Medulla oblongata (tissue), 1 donor: ENCODE data around the gene MPC1.
"Not testable (repeated sequence)": the region's sequence is repeated elsewhere in the genome, so short reads cannot be mapped to it uniquely, and the experiment has no call there.

ENCODE experiments used
- DNase-seq: peaks from one replicate; pipeline ENCODE4 v3.0.0-alpha.2; 2015; ENCODE audit errors: extremely low spot score

Gene MPC1

GRCh38 chr6:166381381-166381732 is 1.4 kb downstream of the MPC1 start:
- DNase-seq: no peak

DNA sequence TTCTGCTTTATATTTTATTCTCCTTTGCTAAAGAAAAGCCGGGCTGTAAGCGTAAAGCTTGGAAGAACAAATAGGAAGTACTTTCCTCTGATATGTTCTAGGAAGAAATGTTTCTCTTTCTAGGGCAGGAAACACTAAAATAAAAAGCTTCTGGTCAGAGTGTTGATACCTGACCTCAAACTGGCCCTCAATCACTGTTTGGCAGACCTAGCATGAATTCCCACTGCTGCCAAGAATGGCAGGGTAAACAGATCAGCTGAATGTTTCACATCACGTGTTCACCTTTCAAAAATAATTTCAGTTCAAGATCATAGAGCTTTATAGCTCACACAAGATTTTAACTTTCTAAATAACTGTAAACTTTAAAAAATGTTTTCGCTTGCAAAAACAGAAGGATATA is 2.9 kb downstream of the MPC1 start:
- DNase-seq: no peak

- DNase-seq: no peak
Observed at GRCh38 chr6:166379103-166379586, 3.6 kb downstream of the MPC1 start.

DNA sequence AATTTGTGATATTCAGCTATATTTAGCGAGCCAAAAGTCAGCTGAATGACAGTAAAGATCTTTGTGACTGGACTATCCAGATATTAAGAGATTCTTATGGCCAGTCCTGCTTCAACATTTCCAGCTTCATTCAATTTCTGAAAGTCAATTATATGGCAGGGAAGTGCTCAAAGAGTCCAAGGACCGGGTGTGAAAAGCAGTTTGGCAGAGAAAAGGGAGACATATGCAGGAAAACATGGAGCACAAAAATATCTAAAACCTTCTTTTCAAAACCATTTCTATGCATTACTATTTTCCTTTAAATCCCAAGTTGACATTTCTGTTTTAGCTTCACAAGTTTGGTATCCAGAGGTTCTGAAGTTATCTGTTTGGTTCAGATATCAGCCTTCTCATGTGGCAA is 5.0 kb downstream of the MPC1 start:
- DNase-seq: no peak

- DNase-seq: no peak
Observed at GRCh38 chr6:166375013-166375412, 7.7 kb downstream of the MPC1 start.

- DNase-seq: no peak
Observed at GRCh38 chr6:166370489-166370888, 12.3 kb downstream of the MPC1 start.

DNA sequence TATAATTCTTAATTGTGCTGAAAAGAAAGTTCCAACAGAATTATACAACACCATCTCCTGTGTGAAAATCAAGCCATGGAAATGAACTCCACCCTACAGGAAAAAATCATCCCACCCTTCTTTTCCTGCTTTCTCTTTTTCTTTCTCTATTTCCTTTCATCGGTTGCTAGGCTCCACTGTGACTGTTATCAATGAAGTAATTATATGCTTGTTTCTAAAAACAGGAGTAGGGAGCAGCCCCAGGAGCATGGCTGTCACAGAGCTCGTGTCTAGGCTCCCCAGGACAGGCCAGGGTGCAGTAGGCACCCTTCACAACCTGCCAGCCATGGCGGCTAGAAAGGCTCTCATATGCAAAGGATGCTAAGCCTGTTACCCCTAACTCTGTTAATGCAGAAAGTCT is 13.0 kb downstream of the MPC1 start:
- DNase-seq: no peak

DNA sequence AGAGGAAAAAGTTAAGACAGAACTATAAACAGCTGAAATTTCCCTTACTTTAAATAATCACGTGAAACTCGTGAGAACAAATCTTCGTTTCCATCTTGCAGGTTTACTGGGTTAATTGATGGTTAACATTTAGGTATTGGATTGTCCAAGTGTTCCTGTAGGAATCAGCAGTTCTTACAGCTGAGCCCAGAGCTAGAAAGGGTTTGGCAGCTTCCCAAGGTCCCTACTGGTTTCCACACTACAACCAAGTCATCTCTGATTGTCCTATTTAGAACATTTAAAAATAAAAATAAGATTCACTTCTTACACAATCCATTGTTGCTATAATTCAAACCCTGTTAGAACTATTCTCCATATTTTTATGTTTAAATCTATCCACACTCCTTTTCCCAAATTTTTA is 15.8 kb downstream of the MPC1 start:
- no peak for DNase-seq

DNA sequence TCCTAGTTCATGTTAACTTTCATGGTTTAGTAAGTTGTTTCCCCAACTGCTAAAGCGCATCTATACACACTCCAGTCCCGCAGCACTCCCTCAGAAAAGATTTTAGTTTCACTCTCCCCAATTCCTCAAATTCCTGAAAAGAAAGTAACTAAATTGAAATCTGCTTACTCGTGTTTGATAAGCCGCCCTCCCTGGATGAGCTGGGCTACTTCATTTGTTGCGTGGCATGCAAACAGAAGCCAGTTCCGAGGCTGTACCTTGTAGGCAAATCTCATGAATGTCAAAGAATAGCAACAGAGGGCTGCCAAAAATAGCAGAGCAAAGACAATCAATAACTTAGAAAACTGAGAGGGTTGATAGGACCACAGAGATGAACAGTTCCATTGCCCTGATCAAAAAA is 16.9 kb downstream of the MPC1 start:
- no peak for DNase-seq

- DNase-seq: peak; percentile 66
Observed at GRCh38 chr6:166365221-166365620, 17.5 kb downstream of the MPC1 start.

DNA sequence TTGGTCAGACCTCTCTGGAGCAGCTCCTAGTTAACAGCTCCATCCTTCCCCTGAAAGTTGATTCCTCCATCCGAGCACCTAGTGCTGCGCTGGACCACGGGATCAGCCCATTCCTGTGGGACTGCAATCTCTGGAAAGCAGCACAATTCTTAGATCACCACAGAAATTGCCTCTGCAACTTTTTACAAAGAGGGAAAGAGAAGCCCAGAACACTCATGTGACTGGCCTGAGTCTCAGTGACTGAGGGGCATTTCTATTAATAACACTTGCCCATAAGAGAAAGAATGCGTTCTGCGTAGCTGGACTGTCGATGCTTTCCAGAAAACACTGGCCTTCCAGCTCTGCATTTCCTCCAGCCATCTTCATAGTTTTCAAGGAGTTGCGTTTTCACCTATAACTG is 18.3 kb downstream of the MPC1 start:
- peak; percentile 80 for DNase-seq

GRCh38 chr6:166362427-166362826 is 20.3 kb downstream of the MPC1 start:
- DNase-seq: not testable (repeated sequence)

DNA sequence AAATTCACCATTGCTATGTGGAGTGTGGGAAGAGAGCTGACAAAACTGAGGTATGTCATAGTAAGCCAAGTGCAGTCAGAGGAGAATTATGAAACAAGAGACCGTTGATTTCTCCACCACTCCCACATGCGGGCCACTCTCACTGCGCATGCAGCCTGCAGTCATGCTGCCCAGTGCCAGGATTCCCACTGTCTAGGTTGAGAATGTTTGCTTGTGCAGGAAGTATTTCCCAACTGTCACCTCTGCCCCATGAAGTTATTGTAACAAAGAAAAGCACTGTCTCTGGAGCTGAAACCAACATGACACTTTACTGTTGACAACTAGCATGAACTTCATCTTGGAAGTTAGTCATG is 21.7 kb downstream of the MPC1 start:
- DNase-seq: no peak

- no peak for DNase-seq
Observed at GRCh38 chr6:166360243-166361076, 22.3 kb downstream of the MPC1 start.

GRCh38 chr6:166355552-166355951 is 27.2 kb downstream of the MPC1 start:
- no peak for DNase-seq

- no peak for DNase-seq
Observed at GRCh38 chr6:166354965-166355364, 27.8 kb downstream of the MPC1 start.

GRCh38 chr6:166354143-166354542 is 28.6 kb downstream of the MPC1 start:
- DNase-seq: no peak

DNA sequence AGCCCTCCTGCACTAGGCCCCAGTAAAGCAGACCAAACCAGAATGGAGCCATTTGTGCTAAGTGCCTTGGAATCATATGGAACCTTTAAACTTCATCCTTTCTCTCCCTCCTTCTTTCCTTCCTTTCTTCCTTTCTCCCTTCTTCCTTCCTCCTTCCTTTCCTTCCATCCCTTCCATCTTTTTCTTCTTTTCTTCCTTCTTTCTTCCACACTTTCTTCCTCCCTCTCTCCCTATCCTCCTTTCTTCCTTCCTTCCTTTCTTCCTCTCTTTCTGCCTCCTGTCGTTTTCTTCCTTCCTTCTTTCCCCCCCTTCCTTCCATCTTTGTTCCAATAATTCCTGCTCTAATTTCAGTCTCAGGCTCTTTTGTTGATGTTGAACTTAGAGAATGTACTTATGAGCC is 29.2 kb downstream of the MPC1 start:
- DNase-seq: no peak

- DNase-seq: no peak
Observed at GRCh38 chr6:166352923-166353322, 29.8 kb downstream of the MPC1 start.

GRCh38 chr6:166351715-166352285 is 30.9 kb downstream of the MPC1 start:
- peak; percentile 79 for DNase-seq

DNA sequence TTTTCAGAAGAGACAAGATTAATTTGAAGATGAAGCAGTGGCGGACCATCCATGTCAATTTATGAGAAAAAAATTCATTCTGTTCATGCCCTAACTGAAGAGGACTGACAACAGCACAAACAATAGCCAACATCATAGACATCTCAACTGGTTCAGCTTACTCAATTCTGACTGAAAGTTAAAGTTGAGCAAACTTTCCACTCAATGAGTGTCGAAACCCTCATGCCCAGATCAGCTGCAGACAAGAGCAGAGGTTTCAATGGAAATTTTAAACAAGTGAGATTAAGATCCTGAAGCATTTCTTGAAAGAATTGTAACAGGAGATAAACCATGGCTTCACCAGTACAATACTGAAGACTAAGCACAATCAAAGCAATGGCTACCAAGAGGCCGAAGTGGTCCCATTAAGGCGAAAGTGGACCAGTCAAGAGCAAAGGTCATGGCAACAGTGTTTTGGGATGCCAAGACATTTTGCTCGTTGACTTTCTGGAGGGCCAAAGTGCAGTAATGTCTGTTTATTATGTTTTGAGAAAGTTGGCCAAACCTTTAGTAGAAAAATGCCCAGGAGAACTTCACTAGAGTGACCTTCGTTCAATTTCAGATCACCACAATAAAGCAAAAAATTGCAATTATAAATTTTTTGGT is 34.3 kb downstream of the MPC1 start:
- no peak for DNase-seq

DNA sequence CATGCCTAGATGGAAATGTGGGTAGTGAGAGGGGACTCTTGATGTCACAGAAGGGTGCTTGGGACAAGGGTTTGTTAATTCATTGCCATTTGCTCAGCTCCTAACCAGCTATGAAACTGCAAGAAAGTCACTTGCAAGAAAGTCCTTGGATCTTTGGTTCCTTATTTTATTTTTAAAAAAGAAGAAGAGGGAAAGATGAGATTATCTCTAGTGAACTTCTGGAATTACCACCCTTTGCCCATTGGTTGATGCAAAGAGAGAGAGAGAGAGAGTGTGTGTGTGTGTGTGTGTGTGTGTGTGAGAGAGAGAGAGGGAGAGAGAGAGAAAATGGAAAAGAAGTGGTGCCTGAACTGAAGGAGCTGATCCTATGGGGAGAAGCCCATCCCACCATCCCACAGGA is 35.8 kb downstream of the MPC1 start:
- no peak for DNase-seq

DNA sequence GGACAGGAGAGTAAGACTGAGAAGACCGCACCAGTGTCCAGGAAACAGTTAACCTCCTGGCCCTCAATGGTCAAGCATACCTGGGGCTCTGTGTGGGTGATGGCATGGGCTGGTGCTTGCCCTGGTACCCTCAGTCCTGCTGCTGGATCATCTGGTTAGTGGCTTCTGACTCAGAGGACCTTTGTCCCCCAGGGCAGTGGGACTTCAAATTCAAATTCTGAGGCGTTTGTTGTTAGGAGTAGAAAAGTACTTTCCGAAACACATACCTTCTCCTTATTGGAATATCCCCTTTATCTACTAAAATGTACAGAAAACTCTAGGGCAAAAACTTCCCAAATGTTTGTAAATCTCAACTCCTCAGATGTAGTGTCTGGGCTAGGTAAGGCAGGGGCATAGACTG is 36.3 kb downstream of the MPC1 start:
- no peak for DNase-seq
